ENCODE data around the gene DIS3L2.

DNA sequence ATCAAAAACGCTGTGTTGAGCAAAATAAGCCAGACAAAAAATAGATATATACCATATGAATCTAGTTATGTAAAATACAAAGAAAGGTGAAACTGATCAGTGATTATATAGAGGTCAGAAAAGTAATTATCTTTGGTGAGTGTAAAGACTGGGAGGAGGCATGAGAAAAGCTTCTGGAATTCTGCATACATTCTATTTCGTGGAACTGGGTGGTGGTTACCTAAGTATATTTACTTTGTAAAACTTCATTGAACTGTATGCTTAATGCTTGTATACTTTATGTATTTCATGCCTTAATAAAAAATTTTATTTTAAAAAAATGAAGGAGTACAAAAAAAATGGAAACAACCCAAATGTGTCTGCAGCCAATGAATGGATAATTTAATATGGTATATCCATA is 263.9 kb downstream of the DIS3L2 start:
- TF ChIP-seq BHLHE40 (IDR thresholded peaks at IDR 0.05; ENCODE audit: borderline replicate concordance) (no peak), HDGF (IDR thresholded peaks at IDR 0.05; ENCODE audit: borderline replicate concordance) (no peak), ZNF384 (IDR thresholded peaks at IDR 0.05) (no peak), LEF1 (IDR thresholded peaks at IDR 0.05; ENCODE audit: borderline replicate concordance) (no peak), FOXA1 (IDR thresholded peaks at IDR 0.05) (no peak), SP1 (IDR thresholded peaks at IDR 0.05) (no peak), NFRKB (IDR thresholded peaks at IDR 0.05) (no peak), SUZ12 (IDR thresholded peaks at IDR 0.05) (no peak), CTBP1 (IDR thresholded peaks at IDR 0.05; ENCODE audit: borderline replicate concordance) (no peak), FOXK2 (IDR thresholded peaks at IDR 0.05) (no peak)

Data from HEK293T (cell line).